Thymus (tissue), 14 donors: ENCODE results near the gene PTPRB. TPM values are rescaled to one million over a fixed set of nuclear protein-coding genes. Genes with fewer than 3 reads are reported as not detected.

Experiments
- DNase-seq, 9 donors: peaks; one replicate each; pipeline ENCODE4 v3.0.0-alpha.2; 2013; ENCODE audit warnings: low spot score in 9 of 9, low read depth in 6 of 9, missing footprints in 1 of 9
- H3K27ac ChIP-seq, 2 donors: one replicate each; pipeline ENCODE4 v1.5.1; 2013; ENCODE audit warnings: control low read depth in 1 of 2, low read depth in 1 of 2, low read length in 1 of 2, mild to moderate bottlenecking in 1 of 2, moderate library complexity in 1 of 2
- H3K27me3 ChIP-seq, 2 donors: one replicate each; pipeline ENCODE4 v1.5.1; 2013; ENCODE audit warnings: low read length in 1 of 2; ENCODE audit not compliant: control insufficient read depth in 2 of 2, insufficient read depth in 1 of 2
- H3K36me3 ChIP-seq, 2 donors: one replicate each; pipeline ENCODE4 v1.5.1; 2013; ENCODE audit warnings: low read length in 1 of 2, mild to moderate bottlenecking in 1 of 2, moderate library complexity in 1 of 2; ENCODE audit not compliant: control insufficient read depth in 2 of 2, insufficient read depth in 2 of 2
- H3K4me1 ChIP-seq, 2 donors: one replicate each; pipeline ENCODE4 v1.5.1; 2013; ENCODE audit warnings: low read length in 2 of 2; ENCODE audit not compliant: control insufficient read depth in 2 of 2, insufficient read depth in 2 of 2
- H3K4me3 ChIP-seq, 2 donors: one replicate each; pipeline ENCODE4 v1.5.1; 2013; ENCODE audit warnings: low read length in 2 of 2, control low read depth in 1 of 2, mild to moderate bottlenecking in 1 of 2
- H3K9me3 ChIP-seq, 2 donors: one replicate each; pipeline ENCODE4 v1.5.1; 2013; ENCODE audit warnings: low read length in 1 of 2, mild to moderate bottlenecking in 1 of 2; ENCODE audit not compliant: control insufficient read depth in 2 of 2, insufficient read depth in 1 of 2
- WGBS: extraction: QIAGEN DNeasy Blood & Tissue Kit; methylation state at CpG from one replicate; pipeline ENCODE4 v1.1.7; 2013; 5-methylcytosine and 5-hydroxymethylcytosine counted together
- long read RNA-seq, 10 donors: transcript quantifications; one replicate each; lab custom pipeline, GENCODE V29; 2026
- polyA plus RNA-seq: library from polyadenylated mRNA; stranded (reverse); fragments of 200-250 nt; gene quantifications from one replicate; pipeline ENCODE4 v1.2.3, GENCODE V29; 2013
- total RNA-seq: library from RNA; stranded (reverse); fragments of 120-200 nt; gene quantifications from one replicate; pipeline ENCODE4 v1.2.4, GENCODE V29; 2013
- donor health status: healthy.

PTPRB gene
- 2.3 TPM for total RNA-seq
- polyA plus RNA-seq, result 2.8 TPM
- long read RNA-seq, donor 1, result 0 reads
- long read RNA-seq, donor 2, result 0 reads
- long read RNA-seq, donor 3, result 0 reads
- long read RNA-seq, donor 4, result 0 reads
- long read RNA-seq, donor 5, result 0 reads
- long read RNA-seq, donor 6, result 0 reads
- long read RNA-seq, donor 7, result 0 reads
- long read RNA-seq, donor 8, result 0 reads
- long read RNA-seq, donor 9, result 0 reads
- long read RNA-seq, donor 10, partial matches to known transcripts, result 0 of 1 reads
- long read RNA-seq, donor 10, other reads (novel, unspliced or antisense), result 0 of 1 reads

DNA sequence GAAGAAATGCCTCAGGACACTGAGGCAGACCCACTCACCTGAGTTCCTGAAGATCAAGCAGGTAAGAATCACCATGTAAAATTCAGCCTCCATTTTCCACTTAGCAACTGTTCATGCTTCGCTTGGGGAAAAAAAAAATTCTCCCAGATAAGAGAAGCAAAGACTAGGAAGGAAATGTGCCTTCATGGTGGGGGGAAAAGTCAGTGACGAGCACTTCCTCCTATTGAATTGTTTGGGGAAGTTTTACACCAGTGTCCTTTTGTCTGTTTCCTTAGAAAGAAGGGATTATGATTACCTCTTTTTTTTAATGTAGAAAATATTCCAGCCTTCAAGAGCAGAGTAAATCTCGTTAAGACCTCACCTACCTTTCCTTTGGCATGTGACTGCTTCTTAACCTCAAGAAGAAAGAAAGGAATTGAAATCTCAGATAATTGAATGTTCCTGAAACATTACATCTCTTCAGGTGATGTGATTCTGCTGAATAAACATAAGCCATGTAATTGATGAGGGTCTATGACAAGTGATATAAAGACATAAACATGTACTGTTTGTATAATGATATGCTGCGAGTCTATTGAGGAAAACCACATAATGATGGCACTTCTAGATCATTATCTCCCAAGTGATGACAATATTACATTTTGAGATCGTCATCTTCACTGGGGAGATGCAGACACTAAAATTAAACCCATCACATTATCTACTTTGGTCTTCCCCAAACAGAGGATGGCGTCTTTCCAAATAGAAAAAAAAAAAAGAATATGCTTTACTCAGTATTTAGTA lies at the start of gene PTPRB:
Gene PTPRB, minus strand, starts transcription at position 127 of the 783 bp plus-strand sequence. Its CDS starts 34 bp downstream, at position 93.
- Histone ChIP-seq H3K9me3 (no peaks in the 10 kb centered on the region), H3K27ac (no peak within 1 kb of the TSS), H3K4me1 (no peaks in the 10 kb centered on the region), H3K27me3 (no peaks in the 10 kb centered on the region), H3K4me3 (no peak within 1 kb of the TSS), H3K36me3 (no peaks in the 10 kb centered on the region)
- whole genome bisulfite sequencing, result 65% methylated on average over 6 of the region's 6 CpGs
- DNase-seq, result no peak

DNA sequence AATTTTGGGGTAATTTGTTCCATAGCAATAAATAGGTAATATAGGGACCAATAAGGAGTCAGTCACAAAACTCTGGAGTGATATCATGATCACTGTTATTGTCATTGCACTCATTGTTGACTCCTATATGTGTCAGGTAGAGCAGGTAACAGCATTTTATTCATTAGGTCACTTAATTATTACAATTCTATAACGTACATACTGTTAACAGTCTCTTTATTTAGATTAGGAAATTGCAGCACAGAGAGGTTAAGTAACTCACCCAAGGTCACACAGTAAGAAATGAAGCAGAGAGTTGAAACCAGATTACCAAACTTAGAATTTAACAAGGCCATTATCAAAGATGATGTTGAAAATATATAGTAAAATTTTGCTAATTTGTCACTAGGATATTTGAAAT lies 49.7 kb upstream of the PTPRB start:
- H3K4me3 ChIP-seq, result no peak overlapping the region
- DNase-seq, result no peak
- no peaks in the 10 kb centered on the region for H3K9me3 ChIP-seq
- H3K4me1 ChIP-seq, result no peaks in the 10 kb centered on the region
- H3K27me3 ChIP-seq, result no peaks in the 10 kb centered on the region
- WGBS, result 76% methylated on average over 1 of the region's 1 CpG
- H3K27ac ChIP-seq, result no peak overlapping the region
- H3K36me3 ChIP-seq, result no peaks in the 10 kb centered on the region

DNA sequence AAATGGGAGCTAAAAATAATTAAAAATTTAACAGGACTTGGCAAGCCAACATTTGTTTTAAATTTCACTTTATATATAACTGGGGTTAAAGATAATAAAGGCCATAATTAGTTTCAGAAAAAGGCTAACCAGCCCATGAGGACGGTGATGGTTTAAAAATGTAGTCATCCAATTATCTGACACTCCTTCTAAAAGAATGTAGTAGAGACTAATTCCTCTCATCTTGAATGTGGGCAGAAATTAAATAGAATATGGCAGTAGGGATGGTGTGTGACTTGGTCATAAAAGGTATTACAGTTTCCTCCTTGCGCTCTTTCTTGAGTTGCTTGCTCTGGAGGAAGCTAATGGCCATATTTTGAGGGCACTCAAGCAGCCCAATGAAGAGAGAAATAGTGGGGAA lies 49.1 kb upstream of the PTPRB start:
- H3K4me3 ChIP-seq, result no peak overlapping the region
- no peaks in the 10 kb centered on the region for H3K27me3 ChIP-seq
- H3K4me1 ChIP-seq, result no peaks in the 10 kb centered on the region
- WGBS, result 98% methylated on average over 2 of the region's 2 CpGs
- no peaks in the 10 kb centered on the region for H3K36me3 ChIP-seq
- no peak for DNase-seq
- no peak overlapping the region for H3K27ac ChIP-seq
- no peaks in the 10 kb centered on the region for H3K9me3 ChIP-seq

DNA sequence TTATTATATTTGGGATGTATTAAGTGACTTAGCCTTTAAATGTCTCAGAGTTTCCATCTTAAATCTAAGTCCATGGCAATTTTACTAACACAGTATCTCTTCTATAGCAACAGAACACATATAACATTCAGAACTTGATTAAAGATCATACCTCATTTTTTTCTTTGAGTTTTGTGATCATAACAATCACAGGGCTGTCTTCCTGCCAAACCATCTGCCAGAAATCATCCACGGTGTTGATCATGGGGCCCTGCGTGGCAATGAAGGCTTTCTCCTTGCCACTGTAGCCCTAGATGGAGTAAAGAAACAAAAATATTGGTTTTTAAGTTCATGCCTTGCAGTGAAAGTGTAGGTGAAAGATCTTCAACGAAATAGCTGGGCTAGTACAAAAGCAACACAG lies 46.7 kb upstream of the PTPRB start:
- no peak for DNase-seq
- H3K4me3 ChIP-seq, result no peak overlapping the region
- no peaks in the 10 kb centered on the region for H3K27me3 ChIP-seq
- no peaks in the 10 kb centered on the region for H3K9me3 ChIP-seq
- H3K27ac ChIP-seq, result no peak overlapping the region
- 87% methylated on average over 3 of the region's 3 CpGs for WGBS
- H3K4me1 ChIP-seq, result no peaks in the 10 kb centered on the region
- H3K36me3 ChIP-seq, result no peaks in the 10 kb centered on the region

DNA sequence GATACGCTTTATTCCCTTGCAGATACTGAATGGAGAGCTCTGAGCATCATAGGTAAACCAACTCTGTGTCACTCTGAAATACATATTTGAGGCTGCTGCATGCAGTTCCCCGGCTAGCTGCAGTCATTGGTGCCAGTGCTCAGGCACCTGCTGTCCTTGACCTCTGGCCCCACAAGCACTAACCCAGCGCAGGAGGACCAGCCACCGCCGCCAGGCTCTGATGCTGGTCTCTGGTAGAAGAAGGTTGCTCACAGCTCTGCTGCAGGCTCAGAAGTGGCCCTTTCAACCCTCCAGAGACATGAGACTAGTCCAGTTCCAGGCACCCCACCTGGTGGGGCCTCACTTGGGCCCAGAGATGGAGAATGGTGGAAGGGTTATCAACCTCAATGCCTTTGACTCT lies 34.5 kb upstream of the PTPRB start:
- Histone ChIP-seq H3K4me1 (no peaks in the 10 kb centered on the region), H3K4me3 (no peak overlapping the region), H3K9me3 (peaks cover 0 to 3% of the 10 kb centered on the region in 2 donors), H3K27ac (no peak overlapping the region), H3K27me3 (no peaks in the 10 kb centered on the region), H3K36me3 (no peaks in the 10 kb centered on the region)
- WGBS, result 97% methylated on average over 5 of the region's 5 CpGs
- no peak for DNase-seq

DNA sequence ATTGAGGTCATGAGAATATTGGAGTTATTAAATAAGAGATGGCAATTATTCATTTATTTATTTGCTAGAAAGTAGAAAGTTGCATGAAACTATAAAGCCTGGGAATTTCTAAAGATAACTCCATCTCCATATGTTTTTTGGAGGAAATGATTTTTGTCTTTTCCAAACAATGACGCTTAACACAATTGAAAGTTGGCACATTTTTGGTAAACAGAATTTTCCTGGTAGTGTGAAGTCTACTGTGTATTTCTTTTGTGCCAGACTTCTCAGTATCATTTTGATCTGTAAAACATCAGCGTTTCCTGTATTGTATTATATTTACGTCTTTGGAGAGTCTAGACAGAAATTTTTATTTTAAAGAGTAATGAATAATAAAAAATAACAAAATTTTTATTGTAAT lies 33.7 kb upstream of the PTPRB start:
- WGBS, result 95% methylated on average over 3 of the region's 3 CpGs
- no peak for DNase-seq
- Histone ChIP-seq H3K9me3 (peaks cover 0 to 3% of the 10 kb centered on the region in 2 donors), H3K4me1 (no peaks in the 10 kb centered on the region), H3K4me3 (no peak overlapping the region), H3K36me3 (no peaks in the 10 kb centered on the region), H3K27me3 (no peaks in the 10 kb centered on the region), H3K27ac (no peak overlapping the region)

DNA sequence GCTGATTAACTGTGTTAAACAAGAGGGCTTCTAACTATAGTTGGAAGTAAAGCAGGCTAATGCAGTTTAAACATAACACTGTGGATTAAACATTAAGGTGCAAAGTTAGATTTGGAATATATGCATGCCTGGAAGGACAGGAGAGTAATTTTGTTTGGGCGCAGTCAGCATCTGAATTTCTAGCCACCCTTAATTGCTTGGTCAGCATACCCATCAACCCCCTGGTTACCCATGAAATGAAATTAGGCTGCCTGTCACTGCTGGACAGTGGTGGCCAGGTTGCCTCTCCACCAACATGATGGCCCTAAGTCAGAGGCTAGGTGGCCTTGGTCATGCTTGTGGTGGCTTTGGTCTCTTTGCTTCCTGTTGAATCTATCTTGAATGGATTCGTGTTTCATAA lies 30.0 kb upstream of the PTPRB start:
- Histone ChIP-seq H3K27ac (no peak overlapping the region), H3K9me3 (peaks cover 0 to 3% of the 10 kb centered on the region in 2 donors), H3K27me3 (no peaks in the 10 kb centered on the region), H3K4me3 (no peak overlapping the region), H3K4me1 (peaks cover 0 to 3% of the 10 kb centered on the region in 2 donors), H3K36me3 (no peaks in the 10 kb centered on the region)
- DNase-seq, result no peak
- 97% methylated on average over 2 of the region's 2 CpGs for WGBS

DNA sequence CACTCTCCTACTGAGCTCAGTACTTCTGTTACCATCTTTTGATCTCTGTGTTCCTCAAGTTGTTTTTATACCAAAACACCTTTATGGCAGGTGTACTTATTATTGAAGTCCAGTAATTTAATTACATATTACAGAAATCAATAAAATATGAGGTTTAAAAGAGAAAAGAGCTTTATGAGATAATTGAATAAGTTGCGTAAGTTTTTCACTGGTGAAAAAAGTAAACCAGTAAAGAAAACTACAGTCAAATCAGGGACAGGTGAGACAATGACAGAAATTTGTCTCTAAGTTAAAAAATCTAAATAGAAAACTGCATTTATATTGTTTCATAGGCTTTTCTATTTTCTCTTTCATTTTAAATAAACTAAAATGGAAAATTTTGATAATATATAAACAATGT lies 29.1 kb upstream of the PTPRB start:
- Histone ChIP-seq H3K4me3 (no peak overlapping the region), H3K27ac (no peak overlapping the region), H3K36me3 (no peaks in the 10 kb centered on the region), H3K27me3 (no peaks in the 10 kb centered on the region), H3K4me1 (peaks cover 0 to 3% of the 10 kb centered on the region in 2 donors), H3K9me3 (no peaks in the 10 kb centered on the region)
- 97% methylated on average over 1 of the region's 1 CpG for WGBS
- DNase-seq, result no peak

DNA sequence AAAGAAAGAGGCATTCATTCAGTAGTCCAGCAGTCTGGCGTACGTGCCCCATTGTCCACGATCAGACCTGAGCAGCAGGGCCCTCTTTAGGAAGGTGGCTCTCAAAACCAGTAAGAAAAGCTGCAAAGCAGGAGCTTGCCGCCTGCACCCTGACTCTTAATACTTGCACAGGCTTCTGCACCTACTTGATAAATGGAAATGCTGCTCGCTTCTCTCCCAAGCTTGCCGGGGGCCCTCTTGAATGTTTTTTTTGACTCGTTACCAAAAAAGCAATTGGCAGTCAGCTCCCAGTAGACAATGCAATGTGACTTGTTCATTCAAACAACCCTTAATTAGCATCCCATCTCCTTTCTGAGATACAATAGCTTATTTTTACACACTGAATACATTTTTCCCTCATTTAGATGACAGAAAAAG lies 27.2 kb upstream of the PTPRB start:
- Histone ChIP-seq H3K36me3 (no peaks in the 10 kb centered on the region), H3K4me3 (no peak overlapping the region), H3K9me3 (no peaks in the 10 kb centered on the region), H3K27ac (no peak overlapping the region), H3K4me1 (peaks cover 0 to 3% of the 10 kb centered on the region in 2 donors), H3K27me3 (no peaks in the 10 kb centered on the region)
- no peak for DNase-seq
- 86% methylated on average over 7 of the region's 7 CpGs for whole genome bisulfite sequencing
